Measurements from ENCODE around the gene ANKRD35. TPM values are rescaled to one million over a fixed set of nuclear protein-coding genes. Genes with fewer than 3 reads are reported as not detected.

The ANKRD35 gene
- total RNA-seq, 1 donor from 2014 or later = 1.3 TPM

GRCh38 chr1:145855426-145855948 is 30.2 kb downstream of the ANKRD35 start:
- peaks cover 34% of the 10 kb centered on the region for H3K36me3 ChIP-seq (ENCODE audit: control insufficient read depth, insufficient read depth, low read length)
- H3K4me3 ChIP-seq (ENCODE audit: low read depth, low read length) = no peak overlapping the region
- H3K27me3 ChIP-seq (ENCODE audit: control insufficient read depth, insufficient read depth, low read length) = no peaks in the 10 kb centered on the region
- DNase-seq (ENCODE audit: low read depth) (no peak), FAIRE-seq (no peak)
- TF ChIP-seq, protein P1, sequence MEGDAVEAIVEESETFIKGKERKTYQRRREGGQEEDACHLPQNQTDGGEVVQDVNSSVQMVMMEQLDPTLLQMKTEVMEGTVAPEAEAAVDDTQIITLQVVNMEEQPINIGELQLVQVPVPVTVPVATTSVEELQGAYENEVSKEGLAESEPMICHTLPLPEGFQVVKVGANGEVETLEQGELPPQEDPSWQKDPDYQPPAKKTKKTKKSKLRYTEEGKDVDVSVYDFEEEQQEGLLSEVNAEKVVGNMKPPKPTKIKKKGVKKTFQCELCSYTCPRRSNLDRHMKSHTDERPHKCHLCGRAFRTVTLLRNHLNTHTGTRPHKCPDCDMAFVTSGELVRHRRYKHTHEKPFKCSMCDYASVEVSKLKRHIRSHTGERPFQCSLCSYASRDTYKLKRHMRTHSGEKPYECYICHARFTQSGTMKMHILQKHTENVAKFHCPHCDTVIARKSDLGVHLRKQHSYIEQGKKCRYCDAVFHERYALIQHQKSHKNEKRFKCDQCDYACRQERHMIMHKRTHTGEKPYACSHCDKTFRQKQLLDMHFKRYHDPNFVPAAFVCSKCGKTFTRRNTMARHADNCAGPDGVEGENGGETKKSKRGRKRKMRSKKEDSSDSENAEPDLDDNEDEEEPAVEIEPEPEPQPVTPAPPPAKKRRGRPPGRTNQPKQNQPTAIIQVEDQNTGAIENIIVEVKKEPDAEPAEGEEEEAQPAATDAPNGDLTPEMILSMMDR (IDR thresholded peaks at IDR 0.05; ENCODE audit: insufficient read depth, low read length, severe bottlenecking) = no peak

- H3K36me3 ChIP-seq (ENCODE audit: control insufficient read depth, insufficient read depth, low read length) = peaks cover 27% of the 10 kb centered on the region
- H3K27me3 ChIP-seq (ENCODE audit: control insufficient read depth, insufficient read depth, low read length) = no peaks in the 10 kb centered on the region
- peak; percentile 59 for DNase-seq (ENCODE audit: low read depth)
- no peak overlapping the region for H3K4me3 ChIP-seq (ENCODE audit: low read depth, low read length)
- FAIRE-seq = no peak
- TF ChIP-seq, protein P1 (IDR thresholded peaks at IDR 0.05; ENCODE audit: insufficient read depth, low read length, severe bottlenecking) = peak; percentile 54
These were observed 36.1 kb downstream of the ANKRD35 start for GRCh38 chr1:145849356-145850160.

DNA sequence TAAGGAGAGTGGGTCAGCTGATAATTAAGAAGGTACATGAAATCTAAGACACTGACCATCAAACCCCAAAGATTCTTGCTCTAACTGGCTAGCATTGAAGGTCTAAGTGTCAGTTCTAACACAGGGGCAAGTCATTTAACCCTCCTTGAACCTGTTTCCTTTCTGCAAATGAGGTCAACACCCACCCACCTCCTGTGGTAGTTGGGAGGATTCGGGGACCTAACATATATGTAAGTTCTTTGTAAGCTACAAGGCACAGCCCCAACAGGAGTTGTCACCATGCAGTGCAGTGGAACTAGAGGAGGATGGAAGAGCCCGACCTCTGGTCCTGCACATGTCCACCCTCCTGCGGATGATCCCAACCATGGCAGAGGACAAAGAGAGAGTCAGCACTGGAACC is 37.8 kb downstream of the ANKRD35 start:
- no peaks in the 10 kb centered on the region for H3K27me3 ChIP-seq (ENCODE audit: control insufficient read depth, insufficient read depth, low read length)
- TF ChIP-seq, protein P1 (IDR thresholded peaks at IDR 0.05; ENCODE audit: insufficient read depth, low read length, severe bottlenecking) = no peak
- DNase-seq (ENCODE audit: low read depth) (no peak), FAIRE-seq (no peak)
- H3K36me3 ChIP-seq (ENCODE audit: control insufficient read depth, insufficient read depth, low read length) = peaks cover 19% of the 10 kb centered on the region
- H3K4me3 ChIP-seq (ENCODE audit: low read depth, low read length) = no peak overlapping the region

DNA sequence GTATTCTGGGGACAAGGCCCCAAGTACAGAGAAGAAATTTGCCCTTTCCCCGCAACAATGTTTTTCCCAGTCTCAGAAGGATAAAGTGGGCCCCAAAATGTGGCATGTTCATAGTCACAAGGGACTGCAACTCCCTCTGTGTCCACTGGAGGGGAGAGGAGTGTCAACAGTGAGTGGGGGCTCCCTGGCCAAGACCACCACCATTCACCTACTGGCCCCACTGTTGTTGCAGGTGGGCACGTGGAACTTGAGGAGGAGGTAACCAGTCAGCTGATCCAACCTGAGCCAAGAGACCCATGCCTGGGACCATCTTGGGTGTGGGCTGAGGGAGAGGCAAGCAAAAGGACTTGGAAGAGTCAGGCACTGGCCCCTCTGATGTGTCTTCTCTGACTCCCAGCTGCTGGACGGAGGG is 39.5 kb downstream of the ANKRD35 start:
- Histone ChIP-seq H3K36me3 (ENCODE audit: control insufficient read depth, insufficient read depth, low read length) (peaks cover 19% of the 10 kb centered on the region), H3K4me3 (ENCODE audit: low read depth, low read length) (no peak overlapping the region), H3K27me3 (ENCODE audit: control insufficient read depth, insufficient read depth, low read length) (no peaks in the 10 kb centered on the region)
- DNase-seq (ENCODE audit: low read depth) (no peak), FAIRE-seq (no peak)
- TF ChIP-seq, protein P1 (IDR thresholded peaks at IDR 0.05; ENCODE audit: insufficient read depth, low read length, severe bottlenecking) = peak; percentile 67

GRCh38 chr1:145845514-145846161 is 40.0 kb downstream of the ANKRD35 start, which contains the start of gene NUDT17:
Gene NUDT17 (plus strand): TSS chr1:145845630. CDS start chr1:145845641, 11 bp downstream.
- H3K27me3 ChIP-seq (ENCODE audit: control insufficient read depth, insufficient read depth, low read length) = no peaks in the 10 kb centered on the region
- FAIRE-seq (no peak), DNase-seq (ENCODE audit: low read depth) (peak; percentile 44)
- TF ChIP-seq, protein P1 (IDR thresholded peaks at IDR 0.05; ENCODE audit: insufficient read depth, low read length, severe bottlenecking) = peak; percentile 94
- H3K36me3 ChIP-seq (ENCODE audit: control insufficient read depth, insufficient read depth, low read length) = peaks cover 20% of the 10 kb centered on the region
- peak within 1 kb of the TSS; percentile 48 for H3K4me3 ChIP-seq (ENCODE audit: low read depth, low read length)

All from bronchial epithelial cell (primary cell).